HG02981 (cell line): Measurements from ENCODE around the gene RORB.

Experiments used
- ATAC-seq: cut with Tn5 transposase; IDR thresholded peaks from one replicate; pipeline ENCODE4 v1.9.1; 2021; ENCODE audit warnings: mild to moderate bottlenecking, moderate library complexity; ENCODE audit not compliant: unreplicated experiment

Gene RORB

DNA sequence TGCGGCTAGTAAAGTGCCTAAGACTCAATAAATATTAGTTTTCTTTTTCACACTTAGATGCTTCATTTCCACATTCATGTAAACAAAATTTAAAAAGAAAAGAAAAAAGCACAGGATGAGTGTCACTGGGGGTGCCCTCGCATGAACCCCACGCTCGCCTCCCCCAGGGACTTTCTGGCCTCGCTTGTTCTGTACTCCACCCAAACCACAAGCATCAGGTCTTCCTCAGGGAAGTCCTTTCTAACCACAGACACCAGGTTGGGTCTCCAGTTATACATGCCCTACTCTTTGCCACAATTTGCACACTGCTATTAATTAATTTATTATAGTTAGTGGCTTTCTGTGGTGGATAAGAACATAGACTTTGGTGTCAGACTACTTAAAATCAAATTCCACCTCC lies 92.4 kb downstream of the RORB start:
- peak; percentile 46 for ATAC-seq

DNA sequence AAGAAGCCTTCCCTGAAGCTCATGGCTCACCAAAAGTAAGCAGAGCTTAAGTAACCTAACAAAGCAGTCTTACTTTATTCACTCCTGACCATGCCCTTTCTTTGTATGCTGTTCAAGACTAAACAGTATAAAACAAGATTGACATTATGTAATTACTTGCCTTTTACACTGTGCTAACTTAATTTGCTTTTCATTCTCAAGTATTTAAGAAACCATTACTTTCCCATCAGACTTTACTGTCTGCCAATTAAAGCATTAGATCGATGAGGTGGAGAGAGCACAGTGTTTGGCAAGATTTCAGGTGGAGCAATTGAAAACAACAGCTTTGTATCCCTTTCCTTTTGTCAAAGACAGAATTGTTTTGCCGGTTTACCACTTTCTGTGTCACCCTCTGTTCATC lies 98.2 kb downstream of the RORB start:
- ATAC-seq = no peak

DNA sequence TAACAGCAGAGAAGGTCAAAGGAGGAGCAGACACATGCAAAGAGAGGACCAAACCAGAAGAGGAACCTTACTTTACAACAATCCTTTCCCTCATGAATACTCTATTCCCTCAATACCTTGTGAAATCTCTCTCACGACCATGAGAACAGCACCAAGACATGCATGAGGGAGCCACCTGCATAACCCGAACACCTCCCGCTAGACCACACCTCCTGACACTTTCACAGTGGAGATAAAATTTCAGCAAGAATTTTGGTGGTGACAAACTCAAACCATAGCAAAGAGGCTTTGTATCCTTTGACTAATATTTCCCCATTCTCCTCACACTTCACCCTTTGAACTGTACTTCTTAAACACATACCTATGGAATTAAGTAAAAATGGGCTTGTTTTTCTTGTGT lies 101.7 kb downstream of the RORB start:
- ATAC-seq = no peak

DNA sequence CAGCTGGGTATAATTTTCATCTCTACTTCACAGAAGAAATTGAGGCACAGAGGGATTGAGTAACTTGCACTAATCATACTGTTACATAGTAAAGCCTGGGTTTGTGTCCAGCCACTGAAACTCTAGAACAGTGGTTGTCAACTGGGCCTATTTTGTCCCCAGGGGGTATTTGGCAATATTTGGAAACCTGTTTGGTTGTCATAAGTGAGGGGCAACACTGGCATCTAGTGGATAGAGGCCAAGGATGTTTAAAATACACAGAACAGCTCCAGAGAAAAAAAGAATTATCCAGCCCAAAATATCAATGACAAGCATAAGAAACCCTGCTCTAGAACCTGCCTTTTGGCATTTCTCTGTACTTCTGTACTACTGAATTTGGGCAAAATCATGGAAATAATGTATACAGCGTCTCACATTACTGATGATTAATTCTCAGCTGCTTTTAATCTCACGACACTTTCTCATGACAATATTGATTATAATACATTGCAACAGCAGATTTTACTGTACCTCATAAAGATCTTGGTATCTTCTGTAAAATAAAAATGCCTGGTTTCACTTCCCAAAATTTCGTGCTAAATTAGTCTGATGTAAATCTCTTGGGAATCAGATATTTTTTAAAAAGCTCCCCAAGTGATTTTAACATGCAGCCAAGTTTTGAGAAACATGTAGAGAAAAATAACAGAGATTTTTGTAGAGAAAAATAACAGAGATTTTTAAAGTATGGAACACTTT lies 112.7 kb downstream of the RORB start:
- ATAC-seq = peak; percentile 42

DNA sequence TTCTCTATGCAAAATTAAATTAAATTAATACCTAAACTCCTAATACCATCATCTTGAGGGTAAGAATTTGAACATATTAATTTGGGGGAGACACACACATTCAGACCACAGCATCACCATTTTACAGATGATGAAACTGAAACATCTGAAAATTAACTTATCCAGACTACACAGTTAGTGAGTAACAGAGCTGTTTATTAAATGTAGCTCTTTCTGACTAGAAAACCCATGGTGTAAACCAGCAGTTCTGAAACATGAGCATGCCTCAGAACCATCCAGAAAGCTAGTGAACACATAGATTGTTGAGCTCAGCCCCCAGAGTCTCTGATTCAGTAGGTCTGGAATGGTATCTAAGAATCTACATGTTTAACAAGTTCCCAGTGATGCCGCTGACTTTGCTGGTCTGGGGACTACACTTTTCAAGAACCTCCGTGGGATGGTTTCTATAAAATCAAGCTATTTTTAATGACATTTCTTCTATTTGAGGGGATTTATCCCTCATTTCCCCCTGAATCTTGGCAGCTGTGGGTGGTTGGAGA lies 113.5 kb downstream of the RORB start:
- ATAC-seq = peak; percentile 54

DNA sequence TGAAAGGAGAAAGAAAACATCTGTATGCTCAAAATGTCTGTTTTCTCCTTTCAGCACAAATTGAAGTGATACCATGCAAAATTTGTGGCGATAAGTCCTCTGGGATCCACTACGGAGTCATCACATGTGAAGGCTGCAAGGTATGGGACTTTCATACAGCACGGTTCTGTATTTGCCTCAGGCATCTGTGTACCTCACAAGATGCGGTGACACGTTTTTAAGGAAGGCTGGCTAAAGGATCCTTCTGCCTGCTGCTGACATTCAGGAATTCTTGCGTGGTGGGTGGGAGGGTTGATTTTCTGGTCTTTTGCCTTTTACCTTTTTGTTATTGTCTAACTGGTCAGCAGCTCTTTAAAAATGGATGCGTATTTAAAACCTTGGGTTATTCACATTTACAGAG lies 133.1 kb downstream of the RORB start:
- no peak for ATAC-seq

DNA sequence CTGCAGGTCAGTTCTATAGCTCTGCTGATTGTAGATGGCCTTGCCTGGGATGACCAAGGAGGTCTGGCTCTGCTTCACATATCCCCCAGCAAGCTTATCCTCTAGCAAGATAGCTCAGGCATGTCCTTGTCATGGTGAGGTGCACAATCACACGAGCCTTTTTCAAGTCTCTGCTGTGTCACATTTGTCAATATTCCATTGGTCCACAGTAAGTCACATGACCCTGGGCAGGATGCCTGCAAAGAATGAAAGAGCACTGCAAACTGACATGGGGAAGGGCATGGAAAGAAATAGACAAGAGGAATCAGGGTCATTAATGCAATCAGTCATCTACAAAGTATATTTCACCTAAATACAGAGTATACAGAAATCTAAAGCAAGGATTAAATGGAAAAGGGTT lies 142.0 kb downstream of the RORB start:
- ATAC-seq = no peak

DNA sequence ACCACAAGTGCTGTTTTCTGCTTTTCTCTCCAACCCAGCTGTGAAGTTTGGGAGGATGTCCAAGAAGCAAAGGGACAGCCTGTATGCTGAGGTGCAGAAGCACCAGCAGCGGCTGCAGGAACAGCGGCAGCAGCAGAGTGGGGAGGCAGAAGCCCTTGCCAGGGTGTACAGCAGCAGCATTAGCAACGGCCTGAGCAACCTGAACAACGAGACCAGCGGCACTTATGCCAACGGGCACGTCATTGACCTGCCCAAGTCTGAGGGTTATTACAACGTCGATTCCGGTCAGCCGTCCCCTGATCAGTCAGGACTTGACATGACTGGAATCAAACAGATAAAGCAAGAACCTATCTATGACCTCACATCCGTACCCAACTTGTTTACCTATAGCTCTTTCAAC lies 145.2 kb downstream of the RORB start:
- no peak for ATAC-seq

DNA sequence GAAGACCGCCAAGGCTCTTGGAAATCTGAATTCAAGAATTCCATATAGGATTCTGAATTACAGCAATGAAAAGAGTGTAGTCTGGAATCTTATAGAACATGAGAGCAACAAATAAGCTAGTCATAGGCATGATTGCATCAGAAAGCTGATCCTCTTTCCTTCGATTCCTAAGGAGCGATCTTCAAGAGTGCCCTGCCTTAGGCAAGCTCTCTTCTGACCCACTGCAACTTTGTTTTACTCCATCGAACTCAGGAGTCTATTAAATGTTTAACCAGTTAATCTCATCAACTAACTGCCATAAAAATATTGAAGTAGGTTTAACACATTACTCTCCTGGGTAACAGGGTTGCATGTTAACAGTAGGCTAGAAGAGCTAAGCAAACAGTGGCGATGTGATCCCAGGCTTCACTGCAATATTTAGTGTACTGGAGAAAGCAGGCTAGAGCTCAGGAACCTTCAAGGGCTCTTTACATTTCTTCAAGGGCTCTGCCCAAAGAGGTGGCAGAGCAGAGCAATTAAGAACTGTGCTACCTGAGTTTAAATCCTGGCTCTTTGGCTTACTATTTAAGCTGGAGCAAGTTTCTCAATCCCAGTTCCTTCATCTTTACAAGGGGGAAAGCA lies 146.3 kb downstream of the RORB start:
- no peak for ATAC-seq

DNA sequence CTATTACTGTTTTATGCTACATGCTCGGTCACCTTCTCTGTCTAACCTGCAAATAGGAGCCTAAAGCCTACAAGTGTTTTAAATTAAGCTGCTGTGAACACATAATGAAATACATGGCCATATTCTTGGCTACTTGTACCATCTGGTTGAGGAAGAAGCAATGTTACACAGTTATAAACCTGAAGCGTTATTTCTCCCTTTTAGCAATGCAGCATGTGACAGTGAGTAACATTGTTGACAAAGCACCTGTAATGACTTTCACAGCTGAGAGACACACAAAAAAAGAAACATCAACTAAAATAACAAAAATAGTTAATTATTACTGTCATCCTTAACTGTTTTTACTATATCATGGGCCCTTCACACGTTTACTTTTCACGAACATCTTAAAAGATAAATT lies 146.9 kb downstream of the RORB start:
- ATAC-seq = no peak

DNA sequence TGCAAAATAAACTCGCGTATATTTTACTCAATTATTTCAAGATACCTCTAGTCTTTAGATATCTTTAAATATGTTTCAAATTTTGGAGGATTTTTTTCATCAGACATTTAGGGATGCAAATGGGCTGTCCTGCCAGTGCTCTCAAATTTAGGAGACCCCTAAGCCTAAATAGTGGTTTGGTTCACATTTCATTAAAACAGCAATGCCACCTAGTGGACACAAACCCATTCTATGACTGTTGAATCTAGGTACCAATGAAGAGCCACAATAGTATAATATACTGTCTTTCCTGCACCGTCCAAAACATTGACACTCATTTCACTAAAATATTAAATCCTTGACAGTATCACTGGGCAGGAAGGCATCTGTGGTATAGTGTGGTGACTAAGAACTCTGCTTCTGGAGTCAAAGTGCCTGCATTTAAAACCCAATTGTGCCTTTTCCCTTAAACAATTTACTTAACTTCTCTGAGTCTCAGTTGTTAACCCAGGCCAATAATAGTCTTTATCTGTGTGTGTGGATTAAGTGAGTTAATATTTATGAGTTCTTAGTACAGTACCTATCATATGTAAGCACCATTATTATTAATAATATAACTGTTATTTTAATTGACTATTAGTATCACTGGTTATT lies 148.0 kb downstream of the RORB start:
- peak; percentile 55 for ATAC-seq

DNA sequence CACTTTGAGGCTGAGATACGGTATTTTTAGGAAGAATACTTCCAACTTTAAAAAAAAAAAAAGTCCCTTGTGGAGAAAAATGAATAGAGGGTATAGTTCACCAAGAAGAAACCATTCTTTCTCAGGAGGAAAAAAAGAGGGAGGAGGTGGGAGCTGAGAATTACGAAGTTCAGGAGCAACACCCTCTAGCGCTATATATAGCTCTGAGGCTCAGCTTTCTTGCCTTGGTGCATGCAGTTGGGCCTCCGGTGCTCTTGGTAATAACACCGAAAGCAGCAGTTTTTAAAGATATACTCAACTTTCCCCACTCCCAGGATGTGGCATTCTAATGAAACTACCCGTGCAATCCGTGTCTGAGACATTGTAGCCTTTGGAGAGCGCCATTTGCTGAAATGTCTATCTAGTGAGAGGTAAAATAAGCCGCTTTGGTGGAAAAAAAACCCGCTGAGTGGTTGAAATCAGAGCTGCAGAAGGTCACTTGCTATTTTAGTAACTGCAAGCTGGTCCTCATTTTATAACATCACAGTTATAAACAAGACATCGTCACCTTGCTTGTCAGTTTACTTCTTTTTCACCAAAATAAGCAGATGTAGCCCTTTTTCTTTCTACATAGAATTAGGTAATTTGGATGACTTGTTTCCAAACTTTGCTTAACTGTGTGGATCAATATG lies 156.4 kb downstream of the RORB start:
- ATAC-seq = no peak

DNA sequence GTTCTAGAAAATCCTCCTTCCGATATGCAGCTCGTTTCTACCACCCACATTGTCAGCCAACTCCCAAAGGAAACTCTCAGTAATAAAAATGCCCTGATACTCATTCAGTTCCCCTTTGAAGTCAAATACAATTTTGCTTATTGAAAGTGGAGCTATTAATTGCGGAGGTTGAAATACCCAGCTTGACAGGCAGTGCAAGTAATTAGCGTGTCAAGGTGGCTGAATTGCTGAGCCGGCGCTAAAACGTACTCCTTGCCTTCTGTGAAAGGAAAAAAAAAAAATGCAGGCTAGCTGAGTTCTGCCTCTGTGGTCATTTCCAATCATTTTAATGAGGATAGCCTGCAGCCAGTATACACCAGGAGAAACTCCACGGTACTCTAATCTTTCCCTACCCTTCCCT lies 165.5 kb downstream of the RORB start:
- no peak for ATAC-seq

DNA sequence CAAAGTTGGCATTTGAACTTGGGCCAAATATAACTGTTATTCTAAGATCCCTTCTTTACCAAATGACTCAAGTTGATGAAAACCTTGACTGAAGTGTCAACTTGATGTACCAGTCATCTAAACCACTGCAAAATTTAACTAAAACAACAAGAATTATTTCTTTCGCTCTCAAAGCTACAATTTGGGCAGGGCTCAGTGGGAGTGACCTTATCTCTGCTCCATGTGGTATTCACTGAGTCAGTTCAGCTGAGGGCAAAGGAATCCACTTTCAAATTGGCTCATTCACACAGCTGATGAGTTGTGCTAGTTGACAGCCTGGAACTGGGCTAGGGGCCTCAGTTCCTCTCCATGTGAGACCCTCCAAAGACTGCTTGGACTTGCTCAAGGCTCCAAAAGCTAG lies 166.3 kb downstream of the RORB start:
- ATAC-seq = no peak

DNA sequence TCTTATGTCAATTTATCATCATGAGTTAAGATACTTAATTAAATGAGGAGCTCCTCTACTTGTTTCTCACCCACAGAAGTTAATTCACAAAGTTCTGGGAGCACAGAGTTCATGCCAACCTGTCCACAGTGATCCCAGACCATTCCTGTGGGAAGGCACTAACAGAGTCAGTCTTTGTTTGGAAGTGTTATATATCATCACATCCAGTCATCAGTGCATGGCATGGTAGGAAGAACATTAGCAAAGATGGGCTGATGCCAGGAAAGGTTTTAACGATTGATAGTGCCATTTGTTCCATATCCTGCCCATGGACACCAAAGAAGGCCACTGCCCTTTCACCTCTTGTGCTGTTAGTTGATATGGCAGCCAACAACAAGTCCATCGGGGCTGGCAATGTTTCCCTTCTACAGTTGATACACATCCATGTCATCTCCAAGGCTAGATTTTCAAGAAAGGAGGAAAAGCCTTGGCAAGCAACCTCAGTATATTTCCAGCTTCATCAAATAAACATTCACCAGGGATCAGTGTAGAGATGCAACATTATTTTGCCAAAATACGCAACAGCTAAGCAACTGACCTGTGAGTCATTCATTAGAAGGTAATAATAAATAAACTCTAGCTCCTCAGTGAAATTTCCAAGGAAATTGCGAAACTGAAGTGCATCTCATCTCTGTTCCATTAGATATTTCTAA lies 169.6 kb downstream of the RORB start:
- no peak for ATAC-seq

DNA sequence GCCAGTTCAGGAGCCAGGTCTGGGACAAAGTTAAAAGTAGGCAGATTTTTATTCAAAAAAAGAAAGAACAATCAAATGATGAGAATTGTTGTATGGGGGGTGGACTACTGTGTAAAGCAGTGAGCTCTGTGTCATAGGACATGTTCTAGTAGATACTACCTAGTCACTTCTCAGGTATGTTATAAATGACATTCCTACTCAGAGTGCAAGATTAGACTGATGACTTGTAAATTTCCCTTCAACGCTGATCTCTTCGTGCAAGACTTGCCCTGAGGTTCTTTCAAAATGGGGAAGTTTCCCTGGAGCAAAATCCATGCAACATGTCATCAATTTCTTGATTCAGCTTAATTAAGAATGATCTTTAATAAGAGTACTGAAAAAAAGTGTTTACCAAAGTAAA lies 175.1 kb downstream of the RORB start:
- no peak for ATAC-seq

DNA sequence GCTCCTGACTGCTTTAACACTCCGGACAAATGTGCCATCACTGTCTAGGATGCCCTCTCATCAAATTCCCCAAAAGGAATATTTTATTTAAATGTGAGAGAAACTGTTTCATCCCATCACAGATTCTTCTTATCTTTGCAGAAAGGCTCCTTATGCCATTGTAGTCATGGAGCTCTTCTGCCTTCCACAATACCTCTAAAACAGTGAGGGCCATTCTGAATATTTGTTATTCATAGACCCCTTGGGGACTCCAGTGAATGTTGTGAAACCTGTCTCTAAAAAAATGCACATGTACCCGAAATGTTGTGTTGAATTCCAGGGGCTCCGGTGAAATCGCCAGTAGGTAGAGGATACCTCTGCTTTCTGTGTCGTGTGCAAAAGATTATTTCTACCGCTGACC lies 176.9 kb downstream of the RORB start:
- ATAC-seq = no peak

DNA sequence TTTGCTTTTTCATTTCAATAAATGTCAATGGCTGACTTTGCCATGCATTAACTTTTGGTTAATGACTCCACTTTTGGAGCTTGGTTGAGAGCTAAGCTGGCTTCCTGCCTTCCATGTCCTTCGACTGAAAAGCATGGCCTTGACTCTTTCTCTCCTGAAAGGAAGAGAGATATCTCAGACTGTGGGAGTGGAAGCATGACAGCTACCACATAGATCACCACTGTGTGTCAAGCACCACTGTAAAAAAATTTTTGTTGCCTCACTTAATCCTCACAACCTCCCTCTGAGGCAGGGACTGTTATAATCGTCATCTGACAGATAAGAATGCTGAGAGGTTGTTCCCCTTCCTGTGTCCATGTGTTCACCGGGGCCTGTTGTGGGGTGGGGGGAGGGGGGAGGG lies 184.8 kb downstream of the RORB start:
- ATAC-seq = no peak

DNA sequence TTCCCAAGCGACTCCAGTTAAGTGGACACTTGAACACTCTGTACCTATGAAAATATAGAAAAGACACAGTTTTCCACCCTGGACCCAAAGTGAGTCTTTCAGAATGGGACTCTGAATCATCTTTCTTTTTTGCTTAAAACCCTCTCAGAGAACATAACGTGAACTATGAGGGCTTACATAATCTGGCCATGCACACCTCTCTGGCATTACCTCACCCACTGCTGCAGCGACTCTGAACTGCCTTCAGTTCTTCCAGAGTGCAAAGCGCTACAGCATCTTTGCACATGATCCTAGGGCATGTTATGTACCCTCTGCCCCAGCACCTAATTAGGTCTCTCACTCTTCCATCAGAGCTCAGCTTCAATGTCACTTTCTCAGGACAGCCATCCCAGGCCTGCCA lies 186.2 kb downstream of the RORB start:
- no peak for ATAC-seq

DNA sequence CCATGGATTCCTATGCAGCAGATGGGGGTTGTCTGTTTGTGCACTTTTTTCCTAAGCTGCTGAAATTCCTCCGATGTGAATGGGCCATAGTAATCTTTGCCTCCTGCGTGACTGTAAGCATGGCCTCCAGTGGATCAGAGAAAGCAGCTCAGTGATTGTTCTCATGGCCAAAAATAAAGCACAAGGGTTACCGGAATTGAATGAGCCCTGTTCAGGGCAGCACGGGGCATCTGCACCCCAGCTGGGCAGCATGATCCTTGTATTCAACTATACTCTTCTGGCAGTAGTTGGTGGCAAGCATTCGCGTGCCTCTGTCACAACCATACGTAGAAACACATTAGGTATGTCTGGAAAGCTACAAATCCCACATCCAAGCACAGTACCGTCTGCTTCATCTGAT lies 193.9 kb downstream of the RORB start:
- ATAC-seq = no peak

DNA sequence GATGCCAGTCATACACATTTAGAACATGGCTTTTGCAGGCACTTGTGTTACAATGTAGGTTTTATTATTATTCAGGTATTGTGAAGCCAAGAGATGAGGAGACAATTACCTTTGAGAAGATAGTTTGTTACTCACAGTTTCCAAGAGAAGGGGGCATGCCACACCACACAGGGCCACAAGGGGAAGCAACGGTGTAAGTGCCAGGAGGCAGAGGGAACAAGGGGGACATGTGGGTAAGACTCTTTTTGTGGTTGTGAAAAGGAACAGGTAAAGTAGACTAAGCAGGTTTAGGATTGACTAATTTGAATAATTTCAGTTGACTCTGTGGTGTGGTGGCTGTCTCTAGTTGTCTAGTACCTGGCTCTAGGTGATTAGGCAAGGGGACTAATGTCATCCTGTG lies 199.4 kb downstream of the RORB start:
- peak; percentile 63 for ATAC-seq
